SK-N-SH (cell line): ENCODE measurements around the gene RFTN1. TPM values are rescaled to one million over a fixed set of nuclear protein-coding genes. Genes with fewer than 3 reads are reported as not detected.

Source experiments
- CTCF ChIA-PET: fragments of 300-600, 350-600 bp; formaldehyde crosslinking; extraction: SDS; loops from one replicate; lab custom pipeline; 2021; lab: Yijun Ruan, JAX
- POLR2A ChIA-PET: fragments of 350-600 bp; sonication (Branson Sonifier 250); formaldehyde crosslinking; extraction: SDS; loops from one replicate; lab custom pipeline; 2020; ENCODE audit warnings: antibody characterized with exemption, inconsistent platforms; lab: Yijun Ruan, JAX
- DNase-seq: peaks from one replicate; pipeline ENCODE4 v3.0.0; 2012
- H2AFZ ChIP-seq: fragments of 200-600 bp; sonication (generic); 2 replicates; pipeline ENCODE4 v1.8.1; 2016; ENCODE audit warnings: antibody characterized with exemption, mild to moderate bottlenecking, low read depth
- H3F3A ChIP-seq: fragments of 200-600 bp; sonication (generic); replicated peaks from 2 replicates; pipeline ENCODE3; 2016; ENCODE audit warnings: antibody characterized with exemption, mild to moderate bottlenecking; ENCODE audit not compliant: insufficient read depth
- H3K27ac ChIP-seq, 2 experiments: fragments of 200-500 bp in 1 of 2; fragments of 200-600 bp in 1 of 2; sonication (Bioruptor generic) in 1 of 2; sonication (generic), shearing (Covaris generic) in 1 of 2; 2 replicates each; pipeline versions ENCODE4 v1.5.1 to v1.6.1; 2014 to 2016; ENCODE audit warnings: low read depth in 2 of 2, inconsistent platforms in 1 of 2, low read length in 1 of 2, mild to moderate bottlenecking in 1 of 2, mixed read lengths in 1 of 2
- H3K27me3 ChIP-seq: fragments of 200-600 bp; sonication (generic), shearing (Covaris generic); 2 replicates; pipeline ENCODE4 v1.6.1; 2016; ENCODE audit warnings: mixed run types; ENCODE audit not compliant: insufficient read depth
- H3K36me3 ChIP-seq, 2 experiments: fragments of 200-500 bp in 1 of 2; fragments of 200-600 bp in 1 of 2; sonication (Bioruptor generic) in 1 of 2; sonication (generic) in 1 of 2; replicated peaks in 1 of 2; 2 replicates each; pipeline versions ENCODE3 to v1.5.1; 2014 to 2016; ENCODE audit warnings: low read length in 1 of 2, mild to moderate bottlenecking in 1 of 2; ENCODE audit not compliant: insufficient read depth in 2 of 2, control insufficient read depth in 1 of 2
- H3K4me1 ChIP-seq, 2 experiments: fragments of 200-500 bp in 1 of 2; fragments of 200-600 bp in 1 of 2; sonication (Bioruptor generic) in 1 of 2; sonication (generic), shearing (Covaris generic) in 1 of 2; 2 replicates each; pipeline versions ENCODE4 v1.5.1 to v1.6.1; 2014 to 2016; ENCODE audit warnings: low read depth in 1 of 2, low read length in 1 of 2, mixed run types in 1 of 2; ENCODE audit not compliant: insufficient read depth in 2 of 2, control insufficient read depth in 1 of 2
- H3K4me2 ChIP-seq: fragments of 200-600 bp; sonication (generic), shearing (Covaris generic); 2 replicates; pipeline ENCODE4 v1.6.1; 2017; ENCODE audit warnings: mixed run types
- H3K4me3 ChIP-seq, 2 experiments: fragments of 200-500 bp in 1 of 2; fragments of 200-600 bp in 1 of 2; sonication (Bioruptor generic) in 1 of 2; sonication (generic), shearing (Covaris generic) in 1 of 2; 2 replicates each; pipeline versions ENCODE4 v1.5.1 to v1.8.1; 2014 to 2016; ENCODE audit warnings: low read depth in 2 of 2, inconsistent platforms in 1 of 2, low read length in 1 of 2, mild to moderate bottlenecking in 1 of 2, mixed read lengths in 1 of 2, moderate library complexity in 1 of 2
- H3K79me2 ChIP-seq: fragments of 200-600 bp; sonication (generic); 2 replicates; pipeline ENCODE4 v1.8.1; 2017; ENCODE audit warnings: mild to moderate bottlenecking; ENCODE audit not compliant: insufficient read depth
- H3K9ac ChIP-seq: fragments of 200-600 bp; sonication (generic); 2 replicates; pipeline ENCODE4 v1.6.1; 2017; ENCODE audit warnings: mixed run types
- H3K9me2 ChIP-seq: fragments of 200-600 bp; sonication (generic); 2 replicates; pipeline ENCODE4 v1.6.1; 2017; ENCODE audit warnings: mixed run types
- H3K9me3 ChIP-seq: fragments of 200-600 bp; sonication (generic); 2 replicates; pipeline ENCODE4 v1.6.1; 2017; ENCODE audit warnings: mixed run types, mild to moderate bottlenecking, moderate library complexity
- H4K20me1 ChIP-seq: fragments of 200-600 bp; sonication (generic); 2 replicates; pipeline ENCODE4 v1.6.1; 2017; ENCODE audit warnings: mild to moderate bottlenecking, mixed run types; ENCODE audit not compliant: insufficient read depth
- CHD2 ChIP-seq: fragments of 150-350 bp; IDR thresholded peaks from 2 replicates; pipeline ENCODE4 v1.6.1; 2018; ENCODE audit warnings: low read length; ENCODE audit not compliant: partially characterized antibody
- ELF1 ChIP-seq: IDR thresholded peaks from 2 replicates; pipeline ENCODE4 v1.4.0; 2012
- EP300 ChIP-seq, 2 experiments: IDR thresholded peaks; 2 replicates each; pipeline versions ENCODE4 v1.4.0 to v1.6.1; 2012; ENCODE audit warnings: borderline replicate concordance in 1 of 2, low read depth in 1 of 2, low read length in 1 of 2
- EZH2phosphoT487 ChIP-seq: fragments of 200-600 bp; sonication (generic); IDR thresholded peaks from 2 replicates; pipeline ENCODE4 v1.6.1; 2017; ENCODE audit warnings: low read depth, mixed run types, mild to moderate bottlenecking, antibody characterized with exemption, moderate library complexity, borderline replicate concordance
- FOXM1 ChIP-seq: IDR thresholded peaks from 2 replicates; pipeline ENCODE4 v1.4.0; 2012; ENCODE audit warnings: low read depth, mild to moderate bottlenecking
- GABPA ChIP-seq: IDR thresholded peaks from 2 replicates; pipeline ENCODE4 v1.4.0; 2012; ENCODE audit warnings: low read depth, mild to moderate bottlenecking
- IRF3 ChIP-seq: fragments of 150-350 bp; IDR thresholded peaks from 2 replicates; pipeline ENCODE4 v1.6.1; 2016; ENCODE audit warnings: mild to moderate bottlenecking, low read depth, low read length
- JUND ChIP-seq: IDR thresholded peaks from 2 replicates; pipeline ENCODE4 v1.4.0; 2012
- MAX ChIP-seq: IDR thresholded peaks from 2 replicates; pipeline ENCODE4 v1.4.0; 2012; ENCODE audit warnings: low read depth
- MEF2A ChIP-seq: IDR thresholded peaks from 2 replicates; pipeline ENCODE4 v1.4.0; 2012; ENCODE audit warnings: low read depth, borderline replicate concordance
- PBX3 ChIP-seq: IDR thresholded peaks from 2 replicates; pipeline ENCODE4; 2012
- POLR2AphosphoS5 ChIP-seq: IDR thresholded peaks from 2 replicates; pipeline ENCODE4 v1.6.1; 2012; ENCODE audit warnings: low read depth, low read length
- RAD21 ChIP-seq: IDR thresholded peaks from 2 replicates; pipeline ENCODE4 v1.6.1; 2012; ENCODE audit warnings: mild to moderate bottlenecking, low read length
- RCOR1 ChIP-seq: fragments of 150-350 bp; IDR thresholded peaks from 2 replicates; pipeline ENCODE4 v1.6.1; 2017; ENCODE audit warnings: antibody characterized with exemption, low read length
- REST ChIP-seq: IDR thresholded peaks from 2 replicates; pipeline ENCODE4 v1.6.1; 2012; ENCODE audit warnings: mild to moderate bottlenecking, low read depth, low read length, moderate library complexity
- RXRA ChIP-seq: IDR thresholded peaks from 2 replicates; pipeline ENCODE4 v1.4.0; 2012; ENCODE audit warnings: low read depth, mild to moderate bottlenecking, borderline replicate concordance
- TAF1 ChIP-seq: IDR thresholded peaks from 2 replicates; pipeline ENCODE4 v1.6.1; 2012; ENCODE audit warnings: low read depth, mild to moderate bottlenecking, low read length, moderate library complexity, borderline replicate concordance
- TEAD4 ChIP-seq: IDR thresholded peaks from 2 replicates; pipeline ENCODE4 v1.4.0; 2012; ENCODE audit warnings: mild to moderate bottlenecking, borderline replicate concordance; ENCODE audit not compliant: insufficient read depth
- WGBS: methylation state at CpG from one replicate; pipeline ENCODE4 v1.1.6; 2017; ENCODE audit warnings: low lambda C conversion rate; 5-methylcytosine and 5-hydroxymethylcytosine counted together
- polyA plus RNA-seq, 3 experiments: library from polyadenylated mRNA; depleted of rRNA; stranded (reverse); fragments of >200 nt; gene quantifications; 2 replicates each; pipeline ENCODE4 v1.2.3, GENCODE V29; 2012

Gene RFTN1
- polyA plus RNA-seq, 1 of the 3 experiments (the other 2 are of a cell fraction), result 21.2 TPM

- no peak overlapping the region for H3K4me2 ChIP-seq
- no peak overlapping the region for H3K27ac ChIP-seq
- POLR2A ChIA-PET, result interaction anchor here (0.6 kb wide), 1 partner anchor 23 kb away, joined by 3 read pairs; no protein-coding TSS in a partner anchor
- no peak overlapping the region for H3K9ac ChIP-seq
- no peaks in the 10 kb centered on the region for H3K9me3 ChIP-seq
- 96% methylated on average over 4 of the region's 4 CpGs for WGBS
- H3F3A ChIP-seq, result no peaks in the 10 kb centered on the region
- no peak for DNase-seq
- H3K27me3 ChIP-seq, result peaks cover 11% of the 10 kb centered on the region; the same call in 1 of the 2 replicates
- H3K4me1 ChIP-seq, result no peaks in the 10 kb centered on the region; a peak in 2 of 4 replicates
- H3K36me3 ChIP-seq, result no peaks in the 10 kb centered on the region
- TF ChIP-seq RAD21 (no peak), RCOR1 (no peak), REST (no peak), CHD2 (no peak), GABPA (no peak), FOXM1 (no peak), EP300 (IDR thresholded peaks at IDR 0.05; ENCODE audit: borderline replicate concordance in 1 of 2, low read depth in 1 of 2, low read length in 1 of 2) (no peak), POLR2AphosphoS5 (no peak), MEF2A (no peak), MAX (no peak), TEAD4 (no peak), ELF1 (no peak), PBX3 (no peak), RXRA (no peak), IRF3 (no peak), TAF1 (no peak), JUND (no peak), EZH2phosphoT487 (no peak)
- CTCF ChIA-PET, result interaction anchor here (1.1 to 1.5 kb wide), 3 partner anchors 9 to 14 kb away, joined by 3 to 5 read pairs (median 4); no protein-coding TSS in a partner anchor
- no peaks in the 10 kb centered on the region for H3K79me2 ChIP-seq
- peak overlapping the region; percentile 68; the same call in 1 of the 2 replicates for H2AFZ ChIP-seq
- no peaks in the 10 kb centered on the region for H3K9me2 ChIP-seq
- H4K20me1 ChIP-seq, result no peaks in the 10 kb centered on the region
- H3K4me3 ChIP-seq, result no peak overlapping the region
Measured at GRCh38 chr3:16536344-16536663, 22.8 kb upstream of the RFTN1 start.
